GM21526 (cell line): ENCODE results near the gene OXCT2.
A peak's percentile ranks its signal among the peaks of the same experiment; 100 is the strongest.

Source experiments
- ATAC-seq: cut with Tn5 transposase; IDR thresholded peaks from one replicate; pipeline ENCODE4 v1.9.1; 2021; ENCODE audit warnings: moderate library complexity; ENCODE audit not compliant: unreplicated experiment, low FRiP score

OXCT2 gene

GRCh38 chr1:39738622-39739366 is 32.4 kb downstream of the OXCT2 start, which contains the start of gene PPIE:
PPIE (plus strand) TSS chr1:39738882; CDS start chr1:39738901, 19 bp downstream.
- peak; percentile 76 for ATAC-seq

GRCh38 chr1:39737546-39738169 is 33.5 kb downstream of the OXCT2 start:
- no peak for ATAC-seq

GRCh38 chr1:39735731-39736130 is 35.4 kb downstream of the OXCT2 start:
- no peak for ATAC-seq

GRCh38 chr1:39733161-39733560 is 38.0 kb downstream of the OXCT2 start:
- no peak for ATAC-seq

GRCh38 chr1:39732730-39733129 is 38.4 kb downstream of the OXCT2 start:
- no peak for ATAC-seq

GRCh38 chr1:39729842-39730241 is 41.3 kb downstream of the OXCT2 start:
- ATAC-seq, result no peak

- no peak for ATAC-seq
Measured at GRCh38 chr1:39729030-39729429, 42.1 kb downstream of the OXCT2 start.

GRCh38 chr1:39727932-39728317 is 43.2 kb downstream of the OXCT2 start:
- no peak for ATAC-seq

- ATAC-seq, result no peak
Measured at GRCh38 chr1:39727221-39727931, 43.8 kb downstream of the OXCT2 start.

GRCh38 chr1:39726600-39726999 is 44.5 kb downstream of the OXCT2 start:
- no peak for ATAC-seq

GRCh38 chr1:39722495-39722894 is 48.7 kb downstream of the OXCT2 start:
- ATAC-seq, result no peak

GRCh38 chr1:39721664-39722063 is 49.5 kb downstream of the OXCT2 start:
- no peak for ATAC-seq

- no peak for ATAC-seq
Measured at GRCh38 chr1:39720094-39720999, 50.8 kb downstream of the OXCT2 start.
